Thoracic aorta (tissue), 2 donors: ENCODE measurements around the gene GLIS2. TPM values are rescaled to one million over a fixed set of nuclear protein-coding genes. Genes with fewer than 3 reads are reported as not detected.

Experiments used
- ATAC-seq: fragments of 150-250 bp; one replicate; pipeline ENCODE4 v1.8.0; 2017; ENCODE audit warnings: low read depth; ENCODE audit not compliant: insufficient number of reproducible peaks, low FRiP score
- DNase-seq: peaks from one replicate; pipeline ENCODE4 v3.0.0-alpha.2; 2020; ENCODE audit warnings: low spot score
- H3K27ac ChIP-seq, 2 donors: fragments of 200-600 bp; sonication (generic); 1 replicate in 1 of 2; 2 replicates in 1 of 2; pipeline ENCODE4 v1.5.1; 2016; ENCODE audit warnings: mild to moderate bottlenecking in 2 of 2, moderate library complexity in 2 of 2
- H3K27me3 ChIP-seq: fragments of 200-600 bp; sonication (generic); replicated peaks from 2 replicates; pipeline ENCODE4 v1.6.0; 2016; ENCODE audit warnings: mild to moderate bottlenecking; ENCODE audit not compliant: insufficient read depth
- H3K36me3 ChIP-seq: fragments of 200-600 bp; sonication (generic); one replicate; pipeline ENCODE4 v1.5.1; 2016
- H3K4me1 ChIP-seq, 2 donors: fragments of 200-600 bp; sonication (generic); 1 replicate in 1 of 2; 2 replicates in 1 of 2; pipeline versions ENCODE4 v1.5.1 to v1.6.0; 2016; ENCODE audit warnings: low read depth in 2 of 2, mild to moderate bottlenecking in 1 of 2; ENCODE audit not compliant: control insufficient read depth in 1 of 2
- H3K4me3 ChIP-seq: fragments of 200-600 bp; sonication (generic); 2 replicates; pipeline ENCODE4 v1.5.1; 2016; ENCODE audit warnings: mild to moderate bottlenecking
- H3K9me3 ChIP-seq: fragments of 200-600 bp; sonication (generic); 2 replicates; pipeline ENCODE4 v1.5.1; 2016
- CTCF ChIP-seq: fragments of 200-600 bp; sonication (generic); IDR thresholded peaks from one replicate; pipeline ENCODE4 v1.5.1; 2019; ENCODE audit warnings: antibody characterized with exemption
- total RNA-seq, 2 donors: library from RNA; depleted of rRNA; stranded (reverse); fragments of >200 nt; gene quantifications; one replicate each; pipeline versions ENCODE4 v1.1.0 to v1.2.3, GENCODE V29; 2016

GLIS2 gene
- total RNA-seq, 2 donors from 2014 or later, result 19.5 to 32.9 TPM

- H3K36me3 ChIP-seq, result no peaks in the 10 kb centered on the region
- H3K27me3 ChIP-seq, result no peaks in the 10 kb centered on the region
- no peak overlapping the region for H3K4me3 ChIP-seq
- H3K4me1 ChIP-seq, result peaks cover 13 to 48% of the 10 kb centered on the region in 2 donors
- H3K9me3 ChIP-seq, result no peaks in the 10 kb centered on the region
- no peak for ATAC-seq
- no peak for TF ChIP-seq CTCF
- no peak for DNase-seq
- H3K27ac ChIP-seq, result peak overlapping the region; percentile 61 to 73
These were observed 24.2 kb upstream of the GLIS2 start for GRCh38 chr16:4291699-4292098.

DNA sequence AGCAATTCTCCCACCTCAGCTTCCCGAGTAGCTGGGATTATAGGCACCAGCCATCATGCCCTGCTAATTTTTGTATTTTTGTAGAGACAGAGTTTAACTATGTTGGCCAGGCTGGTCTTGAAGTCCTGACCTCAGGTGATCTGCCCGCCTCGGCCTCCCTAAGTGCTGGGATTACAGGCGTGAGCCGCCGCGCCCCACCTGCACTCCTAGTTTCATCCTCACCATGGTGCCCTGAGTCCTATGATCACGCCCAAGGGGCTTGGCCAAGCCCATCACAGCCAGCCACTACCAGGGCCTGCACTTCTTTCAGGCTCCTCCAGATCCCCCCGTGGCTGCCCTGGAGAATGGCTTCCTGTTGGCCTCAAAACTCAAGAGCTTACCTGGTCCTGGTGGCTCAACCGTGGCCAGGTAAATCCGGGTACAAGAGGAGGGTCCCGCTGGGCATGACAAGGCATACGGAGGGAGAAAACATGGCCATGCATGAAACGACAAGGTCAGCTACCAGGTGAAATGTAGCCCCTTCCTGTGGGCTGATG, 22.6 kb upstream of the GLIS2 start:
- Histone ChIP-seq H3K27me3 (no peaks in the 10 kb centered on the region), H3K27ac (peak overlapping the region; percentile 61 to 73), H3K4me3 (peak overlapping the region; percentile 37), H3K9me3 (no peaks in the 10 kb centered on the region), H3K4me1 (peaks cover 13 to 46% of the 10 kb centered on the region in 2 donors), H3K36me3 (no peaks in the 10 kb centered on the region)
- no peak for TF ChIP-seq CTCF
- DNase-seq (no peak), ATAC-seq (no peak)

DNA sequence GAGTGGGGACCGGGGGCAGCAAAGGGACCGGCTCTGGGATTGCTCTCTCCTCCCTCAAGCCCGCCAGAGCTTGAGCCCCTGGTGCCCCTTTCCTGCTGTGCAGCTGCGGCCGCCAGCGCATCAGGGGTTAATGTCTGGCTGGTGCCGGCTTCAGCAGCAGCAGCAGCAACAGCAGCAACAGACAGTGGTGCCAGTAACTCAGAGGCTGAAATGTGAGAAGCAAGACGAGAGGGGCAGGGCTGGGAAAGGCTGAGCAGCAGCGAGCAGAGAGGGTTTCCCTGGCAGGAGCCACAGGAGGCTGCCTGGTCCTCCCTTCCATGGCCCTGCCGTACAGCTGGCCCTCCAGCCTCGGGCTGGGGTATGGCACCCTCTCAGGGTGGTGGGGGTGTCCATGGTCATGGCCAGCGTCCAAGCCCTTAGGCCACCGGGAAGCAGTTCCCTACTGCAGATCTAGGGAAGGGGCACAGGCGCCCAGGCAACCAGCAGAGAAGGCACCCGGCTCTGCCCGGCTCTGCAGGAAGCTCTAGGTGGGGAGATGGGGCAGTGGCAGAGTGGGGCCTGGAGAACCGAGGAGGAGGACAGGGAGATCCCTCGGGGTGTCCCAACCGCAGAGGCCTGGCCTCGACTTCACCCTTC, 21.9 kb upstream of the GLIS2 start:
- H3K9me3 ChIP-seq, result no peaks in the 10 kb centered on the region
- ATAC-seq (no peak), DNase-seq (no peak)
- H3K4me3 ChIP-seq, result peak overlapping the region; percentile 37
- no peak for TF ChIP-seq CTCF
- H3K4me1 ChIP-seq, result peaks cover 17 to 43% of the 10 kb centered on the region in 2 donors
- no peaks in the 10 kb centered on the region for H3K36me3 ChIP-seq
- H3K27ac ChIP-seq, result peak overlapping the region; percentile 61 to 73
- no peaks in the 10 kb centered on the region for H3K27me3 ChIP-seq

DNA sequence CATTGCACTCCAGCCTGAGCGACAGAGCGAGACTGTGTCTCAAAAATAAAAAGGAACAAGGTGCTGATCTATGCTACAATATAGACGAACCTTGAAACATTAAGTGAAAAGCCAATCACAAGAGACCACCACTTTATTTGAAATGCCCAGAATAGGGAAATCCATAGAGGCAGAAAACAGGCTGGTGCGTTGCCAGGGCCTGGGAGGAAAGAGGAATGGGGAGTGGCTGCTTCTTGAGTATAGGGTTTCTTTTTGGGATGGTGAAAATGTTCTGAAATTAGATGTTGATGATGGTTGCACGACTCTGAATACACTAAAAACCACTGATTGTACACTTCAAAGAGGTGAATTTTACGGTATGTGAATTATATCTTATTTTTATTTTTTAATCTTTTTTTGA, 20.3 kb upstream of the GLIS2 start:
- Histone ChIP-seq H3K36me3 (no peaks in the 10 kb centered on the region), H3K27me3 (no peaks in the 10 kb centered on the region), H3K9me3 (no peaks in the 10 kb centered on the region), H3K4me1 (peaks cover 25 to 47% of the 10 kb centered on the region in 2 donors), H3K4me3 (no peak overlapping the region), H3K27ac (no peak overlapping the region)
- DNase-seq (no peak), ATAC-seq (no peak)
- TF ChIP-seq CTCF, result no peak

- no peaks in the 10 kb centered on the region for H3K36me3 ChIP-seq
- H3K4me1 ChIP-seq, result peaks cover 25 to 38% of the 10 kb centered on the region in 2 donors
- no peaks in the 10 kb centered on the region for H3K27me3 ChIP-seq
- DNase-seq (no peak), ATAC-seq (no peak)
- no peak for TF ChIP-seq CTCF
- no peak overlapping the region for H3K27ac ChIP-seq
- no peak overlapping the region for H3K4me3 ChIP-seq
- no peaks in the 10 kb centered on the region for H3K9me3 ChIP-seq
These were observed 18.4 kb upstream of the GLIS2 start for GRCh38 chr16:4297480-4297879.
